Activated naive CD4-positive, alpha-beta T cell treated with anti-CD3 and anti-CD28 coated beads, Interleukin-2, amount 50 U/mL, for 24 hours (primary cell): ENCODE measurements around the gene PASK.

Experiments used
- H3K27ac Mint-ChIP-seq: one replicate; pipeline ENCODE4 v1.8.0; 2021; ENCODE audit warnings: mild to moderate bottlenecking, mixed read lengths
- H3K27me3 Mint-ChIP-seq: one replicate; pipeline ENCODE4 v1.8.0; 2021; ENCODE audit warnings: mixed read lengths
- H3K36me3 Mint-ChIP-seq: one replicate; pipeline ENCODE4 v1.8.0; 2021; ENCODE audit warnings: mixed read lengths
- H3K4me1 Mint-ChIP-seq: one replicate; pipeline ENCODE4 v1.8.0; 2021; ENCODE audit warnings: mixed read lengths
- H3K4me3 Mint-ChIP-seq: one replicate; pipeline ENCODE4 v1.8.0; 2021; ENCODE audit warnings: mild to moderate bottlenecking, mixed read lengths
- H3K9me3 Mint-ChIP-seq: one replicate; pipeline ENCODE4 v1.8.0; 2021; ENCODE audit warnings: mixed read lengths

Gene PASK

DNA sequence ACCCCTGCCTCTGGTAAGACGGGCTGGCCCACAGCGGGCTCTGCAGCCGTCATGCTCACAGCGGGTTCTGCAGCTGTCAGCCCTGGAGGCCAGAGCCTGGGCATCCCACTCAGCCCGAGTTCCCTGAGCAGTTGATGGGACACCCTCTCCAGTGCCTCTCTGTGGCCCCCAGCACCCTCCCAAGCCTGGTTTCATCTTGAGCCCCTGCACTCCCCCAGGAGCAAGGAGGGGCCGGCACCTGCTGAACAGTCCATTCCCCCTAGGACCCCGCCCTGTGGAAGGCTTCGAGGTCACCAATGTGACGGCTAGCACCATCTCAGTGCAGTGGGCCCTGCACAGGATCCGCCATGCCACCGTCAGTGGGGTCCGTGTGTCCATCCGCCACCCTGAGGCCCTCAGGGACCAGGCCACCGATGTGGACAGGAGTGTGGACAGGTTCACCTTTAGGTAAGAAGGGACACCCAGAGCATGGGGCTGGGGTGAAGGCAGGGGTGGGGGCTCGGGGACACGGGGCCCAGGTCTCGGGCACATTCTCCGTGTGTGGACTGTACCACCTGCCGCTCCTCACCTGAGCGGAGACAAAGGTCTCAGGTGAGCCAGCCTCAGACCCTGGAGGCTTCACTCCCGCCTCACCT is 81.7 kb downstream of the PASK start:
- no peak overlapping the region for H3K27ac Mint-ChIP-seq
- no peak overlapping the region for H3K4me3 Mint-ChIP-seq
- no peaks in the 10 kb centered on the region for H3K9me3 Mint-ChIP-seq
- H3K4me1 Mint-ChIP-seq = no peaks in the 10 kb centered on the region
- no peaks in the 10 kb centered on the region for H3K27me3 Mint-ChIP-seq
- H3K36me3 Mint-ChIP-seq = no peaks in the 10 kb centered on the region

DNA sequence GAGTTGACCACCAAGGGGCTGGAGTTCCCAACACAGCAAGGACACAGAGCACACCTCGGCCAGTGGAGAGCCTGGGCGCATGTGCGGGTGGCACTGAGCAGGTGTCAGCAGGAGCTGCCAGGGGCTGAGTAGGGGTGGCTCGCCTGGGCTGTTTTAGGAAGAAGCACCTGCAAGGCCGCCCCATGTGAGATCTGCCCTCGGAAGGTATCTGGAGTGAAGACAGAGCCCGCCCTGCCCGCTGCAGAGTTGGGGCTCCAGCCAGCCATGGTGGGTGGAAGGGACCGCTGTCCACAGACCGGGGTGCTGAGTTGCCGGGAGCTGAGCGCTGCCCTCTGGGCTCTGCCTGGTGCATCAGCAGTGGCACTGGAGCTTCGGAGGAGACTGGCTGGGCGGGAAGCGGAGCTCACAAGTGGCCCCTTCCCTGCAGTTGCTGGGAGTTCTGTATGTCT is 82.4 kb downstream of the PASK start:
- Mint-ChIP-seq H3K27ac (no peak overlapping the region), H3K27me3 (no peaks in the 10 kb centered on the region), H3K36me3 (no peaks in the 10 kb centered on the region), H3K4me3 (no peak overlapping the region), H3K9me3 (no peaks in the 10 kb centered on the region), H3K4me1 (no peaks in the 10 kb centered on the region)

DNA sequence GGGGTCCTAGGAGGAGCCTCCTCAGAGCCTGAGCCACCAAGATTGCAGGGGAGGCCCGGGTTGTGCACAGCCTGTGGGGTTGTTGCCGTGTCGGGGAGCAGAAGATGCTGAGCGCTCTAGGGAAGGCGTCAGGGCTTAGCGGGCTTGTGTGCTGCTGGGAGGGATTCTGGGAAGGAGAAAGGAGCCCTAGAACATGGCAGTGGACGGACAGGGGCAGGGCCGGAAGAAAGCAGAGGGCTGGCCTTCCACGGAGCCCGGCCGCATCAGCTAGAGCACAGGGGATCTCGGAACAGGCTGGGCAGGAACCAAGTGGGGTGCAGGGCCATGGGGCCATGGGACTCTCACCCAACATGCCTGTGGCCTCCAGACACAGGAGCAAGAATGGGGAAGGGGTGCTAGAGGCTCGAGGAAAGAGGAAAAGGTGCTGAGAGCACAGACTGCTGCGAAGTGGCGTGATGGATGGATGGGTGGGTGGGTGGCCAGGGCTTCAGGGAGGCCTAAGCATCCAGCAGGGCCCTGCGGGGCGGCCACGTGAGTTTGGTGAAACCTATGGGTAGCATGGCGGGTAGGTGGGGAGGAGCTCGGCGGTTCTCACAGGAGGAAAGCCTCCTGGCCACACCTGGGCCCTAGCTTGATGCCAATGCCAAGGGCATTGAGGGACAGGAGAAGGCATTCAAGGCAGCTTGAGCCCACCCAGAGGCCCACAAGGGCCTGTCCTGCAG is 82.9 kb downstream of the PASK start:
- Mint-ChIP-seq H3K9me3 (no peaks in the 10 kb centered on the region), H3K36me3 (no peaks in the 10 kb centered on the region), H3K4me1 (no peaks in the 10 kb centered on the region), H3K27ac (no peak overlapping the region), H3K27me3 (no peaks in the 10 kb centered on the region), H3K4me3 (no peak overlapping the region)

DNA sequence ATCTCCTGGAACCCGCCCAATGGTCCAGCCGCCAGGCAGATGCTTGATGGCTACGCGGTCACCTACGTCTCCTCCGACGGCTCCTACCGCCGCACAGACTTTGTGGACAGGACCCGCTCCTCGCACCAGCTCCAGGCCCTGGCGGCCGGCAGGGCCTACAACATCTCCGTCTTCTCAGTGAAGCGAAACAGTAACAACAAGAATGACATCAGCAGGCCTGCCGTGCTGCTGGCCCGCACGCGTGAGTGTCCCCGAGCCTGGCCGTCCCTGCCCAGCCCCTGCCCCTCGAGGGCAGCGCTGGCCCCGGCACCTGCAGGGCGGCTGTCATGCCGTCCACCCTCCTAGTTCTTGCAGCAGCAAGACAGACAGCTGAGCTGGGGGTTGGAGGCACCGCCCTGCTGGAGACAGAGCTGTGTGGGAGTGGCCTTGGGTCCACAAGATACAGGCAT is 83.9 kb downstream of the PASK start:
- Mint-ChIP-seq H3K4me1 (no peaks in the 10 kb centered on the region), H3K9me3 (no peaks in the 10 kb centered on the region), H3K27me3 (peaks cover 1% of the 10 kb centered on the region), H3K36me3 (no peaks in the 10 kb centered on the region), H3K4me3 (no peak overlapping the region), H3K27ac (no peak overlapping the region)

GRCh38 chr2:241064802-241065354 is 84.4 kb downstream of the PASK start:
- no peaks in the 10 kb centered on the region for H3K9me3 Mint-ChIP-seq
- H3K4me3 Mint-ChIP-seq = no peak overlapping the region
- peaks cover 1% of the 10 kb centered on the region for H3K27me3 Mint-ChIP-seq
- H3K27ac Mint-ChIP-seq = no peak overlapping the region
- no peaks in the 10 kb centered on the region for H3K4me1 Mint-ChIP-seq
- H3K36me3 Mint-ChIP-seq = no peaks in the 10 kb centered on the region

- H3K4me1 Mint-ChIP-seq = no peaks in the 10 kb centered on the region
- no peak overlapping the region for H3K27ac Mint-ChIP-seq
- H3K9me3 Mint-ChIP-seq = no peaks in the 10 kb centered on the region
- peaks cover 1% of the 10 kb centered on the region for H3K27me3 Mint-ChIP-seq
- H3K36me3 Mint-ChIP-seq = no peaks in the 10 kb centered on the region
- no peak overlapping the region for H3K4me3 Mint-ChIP-seq
These were observed 85.1 kb downstream of the PASK start for GRCh38 chr2:241064008-241064801.

DNA sequence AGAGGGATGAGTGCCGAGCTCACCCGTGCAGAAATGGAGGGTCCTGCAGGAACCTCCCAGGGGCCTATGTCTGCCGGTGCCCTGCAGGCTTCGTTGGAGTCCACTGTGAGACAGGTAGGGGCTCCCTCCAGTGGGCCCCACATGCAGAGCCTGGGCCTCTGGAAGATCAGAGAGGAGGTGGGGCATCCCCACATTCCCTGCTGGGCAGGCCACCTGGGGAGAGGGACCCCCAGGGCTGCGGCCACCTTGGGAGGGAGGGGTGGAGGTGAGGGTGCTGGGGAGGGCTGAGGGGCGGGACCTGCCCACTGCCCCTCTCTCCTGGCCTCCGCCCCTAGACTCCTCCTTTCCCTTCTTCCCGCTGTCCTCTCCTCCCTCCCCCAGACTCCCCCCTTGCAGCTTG is 85.7 kb downstream of the PASK start:
- no peak overlapping the region for H3K27ac Mint-ChIP-seq
- no peaks in the 10 kb centered on the region for H3K36me3 Mint-ChIP-seq
- no peaks in the 10 kb centered on the region for H3K4me1 Mint-ChIP-seq
- H3K9me3 Mint-ChIP-seq = no peaks in the 10 kb centered on the region
- H3K4me3 Mint-ChIP-seq = no peak overlapping the region
- peaks cover 1% of the 10 kb centered on the region for H3K27me3 Mint-ChIP-seq

DNA sequence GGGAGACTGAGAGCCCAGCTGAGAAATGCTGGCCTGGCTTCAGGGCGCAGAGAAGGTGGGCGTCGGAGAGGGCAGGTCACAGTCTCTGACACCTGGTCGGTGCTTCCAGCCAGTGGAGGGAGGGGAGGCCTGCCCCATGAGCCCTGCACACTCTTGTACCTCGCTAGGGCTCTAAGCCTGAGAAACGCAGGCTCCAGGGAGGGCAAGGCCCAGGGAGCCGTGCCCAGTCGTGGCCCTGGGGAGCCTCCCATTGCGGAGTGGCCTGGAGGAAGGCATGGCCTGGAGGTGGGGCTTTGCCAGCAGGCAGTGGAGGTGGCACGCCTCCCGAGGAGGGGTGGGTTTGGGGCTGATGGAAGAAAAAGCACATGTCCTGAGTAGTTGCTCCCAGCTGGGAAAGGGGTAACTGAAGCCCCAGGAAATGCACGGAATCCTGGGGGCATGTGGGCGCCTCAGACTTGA is 86.2 kb downstream of the PASK start:
- Mint-ChIP-seq H3K9me3 (no peaks in the 10 kb centered on the region), H3K4me3 (no peak overlapping the region), H3K36me3 (no peaks in the 10 kb centered on the region), H3K4me1 (no peaks in the 10 kb centered on the region), H3K27me3 (peaks cover 1% of the 10 kb centered on the region), H3K27ac (no peak overlapping the region)

- Mint-ChIP-seq H3K27me3 (peaks cover 1% of the 10 kb centered on the region), H3K27ac (no peak overlapping the region)
These were observed 86.7 kb downstream of the PASK start for GRCh38 chr2:241062389-241063092.

DNA sequence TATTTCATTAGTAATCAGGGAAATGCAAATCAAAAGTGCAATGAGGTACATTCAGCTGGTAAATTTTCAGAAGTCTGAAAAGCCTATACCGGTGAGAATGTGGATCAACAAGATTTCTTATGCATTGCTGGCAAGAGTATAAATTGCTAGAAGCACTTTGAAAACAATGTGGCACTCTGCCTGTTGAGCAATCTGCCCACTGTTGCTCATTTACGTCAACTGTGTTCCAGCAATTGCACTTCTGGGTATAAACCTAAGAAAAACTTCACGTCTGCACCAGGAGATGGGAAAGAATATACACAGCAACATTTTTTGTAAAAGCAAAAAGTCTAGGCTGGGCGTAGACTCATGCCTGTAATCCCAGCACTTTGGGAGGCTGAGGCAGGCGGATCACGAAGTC is 88.0 kb downstream of the PASK start:
- Mint-ChIP-seq H3K4me1 (no peaks in the 10 kb centered on the region), H3K36me3 (no peaks in the 10 kb centered on the region), H3K4me3 (no peak overlapping the region), H3K27ac (no peak overlapping the region), H3K27me3 (peaks cover 1% of the 10 kb centered on the region), H3K9me3 (no peaks in the 10 kb centered on the region)

More at GRCh38 chr2:241062389-241063092, 86.7 kb downstream of the PASK start:
- no peaks in the 10 kb centered on the region for H3K9me3 Mint-ChIP-seq
- no peak overlapping the region for H3K4me3 Mint-ChIP-seq
- H3K36me3 Mint-ChIP-seq = no peaks in the 10 kb centered on the region
- no peaks in the 10 kb centered on the region for H3K4me1 Mint-ChIP-seq
